Sigmoid colon (tissue), 7 donors: ENCODE measurements around the gene MICALL2. TPM values are rescaled to one million over a fixed set of nuclear protein-coding genes. Genes with fewer than 3 reads are reported as not detected.

ENCODE experiments used
- DNase-seq: peaks from one replicate; pipeline ENCODE4 v3.0.0-alpha.2; 2019
- H3K27ac ChIP-seq, 4 donors: fragments of 200-600 bp; sonication (generic); one replicate each; pipeline ENCODE4 v1.5.1; 2016 to 2019; ENCODE audit warnings: mild to moderate bottlenecking in 1 of 4
- H3K27me3 ChIP-seq, 3 donors: fragments of 200-600 bp; sonication (generic); one replicate each; pipeline ENCODE4 v1.5.1; 2019; ENCODE audit warnings: mild to moderate bottlenecking in 1 of 3
- H3K36me3 ChIP-seq, 4 donors: fragments of 200-600 bp; sonication (generic); one replicate each; pipeline ENCODE4 v1.5.1; 2016 to 2019
- H3K4me1 ChIP-seq, 4 donors: fragments of 200-600 bp; sonication (generic); one replicate each; pipeline ENCODE4 v1.5.1; 2017 to 2019
- H3K4me3 ChIP-seq, 4 donors: fragments of 200-600 bp; sonication (generic); one replicate each; pipeline ENCODE4 v1.5.1; 2017 to 2019; ENCODE audit warnings: mild to moderate bottlenecking in 2 of 4, moderate library complexity in 1 of 4
- H3K9me3 ChIP-seq, 4 donors: fragments of 200-600 bp in 3 of 4; sonication (generic) in 3 of 4; one replicate each; pipeline versions ENCODE4 v1.5.1 to v1.6.1; 2013 to 2019
- EP300 ChIP-seq, 4 donors: sonication (generic); formaldehyde crosslinking; IDR thresholded peaks; one replicate each; pipeline ENCODE4 v1.6.1; 2017; ENCODE audit warnings: antibody characterized with exemption in 4 of 4
- POLR2A ChIP-seq, 2 donors: fragments of 450-650 bp; IDR thresholded peaks; one replicate each; pipeline ENCODE4 v1.6.1; 2016; ENCODE audit warnings: antibody characterized with exemption in 2 of 2, mild to moderate bottlenecking in 2 of 2, moderate library complexity in 2 of 2
- POLR2AphosphoS5 ChIP-seq, 4 donors: sonication (generic); formaldehyde crosslinking; IDR thresholded peaks; one replicate each; pipeline ENCODE4 v1.6.1; 2017; ENCODE audit warnings: antibody characterized with exemption in 4 of 4
- WGBS, 2 donors: extraction: QIAGEN DNeasy Blood & Tissue Kit; methylation state at CpG; one replicate each; pipeline ENCODE4 v1.1.7; 2013; 5-methylcytosine and 5-hydroxymethylcytosine counted together
- intact Hi-C: fragments of 100-400 bp; cut with DNase I; formaldehyde crosslinking; loops from one replicate; pipeline ENCODE4 v1.15.1; 2023
- polyA plus RNA-seq, 3 donors: library from polyadenylated mRNA; stranded (reverse); fragments of 200-250 nt; gene quantifications; one replicate each; pipeline ENCODE4 v1.2.3, GENCODE V29; 2013
- total RNA-seq, 4 donors: library from RNA; depleted of rRNA; stranded (reverse); fragments of >200 nt; gene quantifications; one replicate each; pipeline ENCODE4 v1.1.0, GENCODE V29; 2016
- TF ChIP-seq, protein P1 (sequence below), 4 experiments: fragments of 450-650 bp in 3 of 4; fragments of 200-600 bp in 1 of 4; IDR thresholded peaks; one replicate each; pipeline ENCODE4 v1.5.1; 2016 to 2019; ENCODE audit warnings: antibody characterized with exemption in 4 of 4, mild to moderate bottlenecking in 3 of 4, moderate library complexity in 2 of 4
- donor health status: healthy with polysubstance abuse.
- donor health status: Bipolar disorder and iron deficiency.
- donor health status: healthy.

The MICALL2 gene
- total and polyA plus RNA-seq, 7 donors, result 8.4 to 86.2 (median 30.7) TPM

DNA sequence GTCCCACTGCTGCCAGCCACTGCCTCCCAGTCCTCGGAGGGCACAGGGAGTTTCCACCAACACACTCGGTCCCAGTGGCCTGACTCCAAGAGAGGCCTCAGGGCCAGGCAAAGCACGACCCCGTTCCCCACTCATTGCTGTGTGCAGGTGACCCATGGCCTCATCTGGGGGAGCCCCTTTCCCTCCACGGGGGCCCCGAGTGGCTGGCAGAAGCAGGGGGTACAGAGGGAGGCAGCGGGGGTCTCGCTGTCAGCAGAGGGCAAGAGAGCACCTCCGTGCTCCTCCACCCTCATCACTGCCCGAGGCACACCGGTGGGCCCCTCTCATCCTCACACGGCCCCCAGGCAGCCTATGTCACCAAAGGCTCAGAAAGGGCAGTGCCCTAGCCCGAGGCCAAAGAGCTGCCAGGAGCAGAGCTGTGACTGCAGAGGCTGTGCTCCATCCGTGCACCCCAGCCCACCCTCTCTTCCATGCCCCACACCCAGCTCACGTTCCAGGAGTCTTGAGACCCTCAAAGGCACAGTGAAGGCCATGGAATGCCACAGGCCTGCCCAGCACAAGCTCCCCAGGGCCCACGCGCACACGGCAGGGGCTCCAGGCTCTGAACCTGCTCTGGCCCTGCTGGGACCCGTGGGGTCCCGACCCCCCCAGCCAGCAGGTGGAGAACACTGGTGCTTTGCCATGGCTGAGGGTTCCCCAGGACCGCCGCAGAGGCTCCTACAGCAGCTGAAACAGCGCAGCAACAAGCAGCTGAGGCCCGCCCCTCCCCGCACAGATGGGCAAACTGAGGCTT is 25.9 kb downstream of the MICALL2 start:
- Histone ChIP-seq H3K4me3 (no peak overlapping the region), H3K9me3 (no peaks in the 10 kb centered on the region), H3K36me3 (peaks cover 0 to 28% (median 2%) of the 10 kb centered on the region in 4 donors), H3K27ac (no peak overlapping the region), H3K4me1 (peaks cover 0 to 10% (median 0%) of the 10 kb centered on the region in 4 donors), H3K27me3 (peaks cover 0 to 35% (median 19%) of the 10 kb centered on the region in 3 donors)
- no peak for DNase-seq
- intact Hi-C loops, result loop anchor here (2.0 to 10.0 kb wide), 2 partner anchors 209 to 239 kb away; no protein-coding TSS in a partner anchor
- 78 to 80% methylated on average over 25 of the region's 25 CpGs for WGBS, 2 donors
- no peak for TF ChIP-seq POLR2AphosphoS5 (IDR thresholded peaks at IDR 0.05)
- TF ChIP-seq EP300 (IDR thresholded peaks at IDR 0.05), result no peak
- TF ChIP-seq, protein P1, sequence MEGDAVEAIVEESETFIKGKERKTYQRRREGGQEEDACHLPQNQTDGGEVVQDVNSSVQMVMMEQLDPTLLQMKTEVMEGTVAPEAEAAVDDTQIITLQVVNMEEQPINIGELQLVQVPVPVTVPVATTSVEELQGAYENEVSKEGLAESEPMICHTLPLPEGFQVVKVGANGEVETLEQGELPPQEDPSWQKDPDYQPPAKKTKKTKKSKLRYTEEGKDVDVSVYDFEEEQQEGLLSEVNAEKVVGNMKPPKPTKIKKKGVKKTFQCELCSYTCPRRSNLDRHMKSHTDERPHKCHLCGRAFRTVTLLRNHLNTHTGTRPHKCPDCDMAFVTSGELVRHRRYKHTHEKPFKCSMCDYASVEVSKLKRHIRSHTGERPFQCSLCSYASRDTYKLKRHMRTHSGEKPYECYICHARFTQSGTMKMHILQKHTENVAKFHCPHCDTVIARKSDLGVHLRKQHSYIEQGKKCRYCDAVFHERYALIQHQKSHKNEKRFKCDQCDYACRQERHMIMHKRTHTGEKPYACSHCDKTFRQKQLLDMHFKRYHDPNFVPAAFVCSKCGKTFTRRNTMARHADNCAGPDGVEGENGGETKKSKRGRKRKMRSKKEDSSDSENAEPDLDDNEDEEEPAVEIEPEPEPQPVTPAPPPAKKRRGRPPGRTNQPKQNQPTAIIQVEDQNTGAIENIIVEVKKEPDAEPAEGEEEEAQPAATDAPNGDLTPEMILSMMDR (IDR thresholded peaks at IDR 0.05), result no peak
- TF ChIP-seq POLR2A (IDR thresholded peaks at IDR 0.05), result no peak

DNA sequence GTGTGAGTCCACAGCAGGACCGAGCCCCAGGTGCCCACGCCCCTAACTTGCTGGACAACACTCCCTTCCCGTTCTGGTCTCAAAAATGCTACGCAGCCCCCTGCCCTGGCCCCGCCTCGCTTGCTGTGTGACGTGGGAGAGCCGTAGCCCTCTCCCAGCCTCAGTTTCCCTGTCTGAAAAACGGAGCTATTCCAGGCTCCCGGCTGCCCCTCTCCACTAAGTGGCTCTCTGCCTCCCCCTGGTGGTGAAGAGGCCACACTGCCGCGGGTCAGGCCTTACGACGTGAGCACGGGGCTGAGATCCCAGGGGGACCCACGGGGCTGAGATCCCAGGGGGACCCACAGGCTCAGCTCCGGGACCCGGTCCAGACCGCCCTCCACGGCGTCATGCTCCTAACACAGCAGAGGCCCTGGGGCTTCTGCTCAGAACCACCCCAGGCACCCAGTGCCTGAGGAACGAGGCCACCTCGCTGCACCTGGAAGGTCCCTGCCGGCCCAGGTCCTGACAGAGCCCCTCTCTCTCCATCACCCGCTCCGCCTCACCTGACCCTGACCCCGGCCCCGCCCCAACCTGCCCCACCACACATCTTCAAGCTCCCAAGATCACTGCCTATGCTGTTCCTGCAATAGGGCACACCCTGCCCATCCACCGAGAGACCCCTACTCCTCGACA is 26.7 kb downstream of the MICALL2 start:
- no peak overlapping the region for H3K4me3 ChIP-seq
- H3K27ac ChIP-seq, result no peak overlapping the region
- peaks cover 0 to 20% (median 2%) of the 10 kb centered on the region in 4 donors for H3K36me3 ChIP-seq
- peaks cover 0 to 35% (median 19%) of the 10 kb centered on the region in 3 donors for H3K27me3 ChIP-seq
- peaks cover 0 to 10% (median 0%) of the 10 kb centered on the region in 4 donors for H3K4me1 ChIP-seq
- H3K9me3 ChIP-seq, result no peaks in the 10 kb centered on the region
- peak; percentile 81 for DNase-seq
- no peak for TF ChIP-seq POLR2A (IDR thresholded peaks at IDR 0.05)
- TF ChIP-seq POLR2AphosphoS5 (IDR thresholded peaks at IDR 0.05), result no peak
- TF ChIP-seq, protein P1 (IDR thresholded peaks at IDR 0.05), result peak; percentile 75 to 97 (median 91)
- TF ChIP-seq EP300 (IDR thresholded peaks at IDR 0.05), result no peak
- 12 to 20% methylated on average over 30 of the region's 30 CpGs for WGBS, 2 donors
- intact Hi-C loops, result loop anchor here (1.0 to 10.0 kb wide), 3 partner anchors 42 to 238 kb away; no protein-coding TSS in a partner anchor

DNA sequence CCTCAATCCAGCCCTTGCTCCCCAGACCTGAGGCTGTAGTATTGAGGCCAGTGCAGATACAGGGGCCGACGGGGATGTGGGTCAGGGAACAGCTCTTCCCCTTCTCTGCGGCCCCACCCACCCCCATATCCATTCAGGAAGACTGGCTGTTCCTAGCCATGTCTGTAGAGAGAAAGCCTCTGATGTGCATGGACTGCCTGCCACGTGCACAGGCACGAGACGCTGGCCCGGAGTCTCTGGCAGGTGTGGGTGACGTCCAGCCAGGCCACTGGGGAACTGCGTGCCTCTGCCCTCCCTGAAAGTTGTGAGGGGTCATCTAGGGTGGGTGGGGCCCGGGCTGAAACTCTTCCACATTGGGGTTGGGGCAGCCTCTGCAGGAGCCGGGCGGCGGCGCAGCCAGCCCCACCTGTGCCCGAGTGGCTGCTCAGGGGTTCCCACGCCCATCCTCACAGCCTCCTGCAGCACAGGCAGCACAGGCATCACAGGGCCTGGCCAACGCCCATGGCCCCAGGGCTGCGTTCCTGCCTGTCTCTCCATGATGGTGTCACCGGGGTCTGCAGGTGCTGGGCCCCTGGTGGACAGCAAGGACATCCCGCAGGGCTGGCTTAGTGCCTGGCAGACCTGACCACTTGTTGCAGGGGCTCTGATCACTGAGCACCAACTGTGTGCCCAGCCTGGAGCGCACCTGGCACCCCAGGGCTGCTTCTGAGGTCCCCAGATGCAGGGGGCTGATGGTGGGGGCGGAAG is 27.5 kb downstream of the MICALL2 start:
- WGBS, 2 donors, result 13 to 48% methylated on average over 22 of the region's 22 CpGs
- TF ChIP-seq EP300 (IDR thresholded peaks at IDR 0.05) (no peak), POLR2A (IDR thresholded peaks at IDR 0.05) (no peak), POLR2AphosphoS5 (IDR thresholded peaks at IDR 0.05) (no peak)
- TF ChIP-seq, protein P1 (IDR thresholded peaks at IDR 0.05), result no peak
- intact Hi-C loops, result loop anchor here (1.0 to 10.0 kb wide), 3 partner anchors 42 to 237 kb away; no protein-coding TSS in a partner anchor

DNA sequence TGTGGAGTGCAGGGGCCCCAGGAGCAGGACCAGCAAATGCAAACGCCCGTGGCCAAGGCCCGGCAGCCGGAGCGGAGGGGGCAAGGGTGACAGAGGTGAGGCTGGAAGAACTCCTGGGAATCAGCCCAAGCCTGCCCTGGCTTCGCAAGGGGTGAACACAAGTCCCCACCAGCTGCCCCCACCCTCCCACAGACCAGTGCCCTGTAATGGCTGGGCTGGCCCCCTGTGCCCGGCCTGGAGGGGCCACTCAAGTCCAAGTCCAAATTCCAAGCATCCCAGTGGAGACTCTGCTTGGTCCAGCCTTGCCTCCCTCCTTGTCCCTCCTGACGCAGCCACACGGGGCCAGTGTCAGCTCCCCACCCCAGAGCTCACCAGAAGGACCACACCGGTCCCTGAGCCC is 28.0 kb downstream of the MICALL2 start:
- no peaks in the 10 kb centered on the region for H3K9me3 ChIP-seq
- WGBS, 2 donors, result 24 to 53% methylated on average over 10 of the region's 10 CpGs
- no peak overlapping the region for H3K4me3 ChIP-seq
- intact Hi-C loops, result loop anchor here (10.0 kb wide), 1 partner anchor 236 kb away; no protein-coding TSS in a partner anchor
- peaks cover 0 to 10% (median 0%) of the 10 kb centered on the region in 4 donors for H3K4me1 ChIP-seq
- no peak for TF ChIP-seq POLR2AphosphoS5 (IDR thresholded peaks at IDR 0.05)
- TF ChIP-seq, protein P1 (IDR thresholded peaks at IDR 0.05), result no peak
- no peak for TF ChIP-seq POLR2A (IDR thresholded peaks at IDR 0.05)
- no peak for TF ChIP-seq EP300 (IDR thresholded peaks at IDR 0.05)
- DNase-seq, result no peak
- peaks cover 0 to 8% (median 0%) of the 10 kb centered on the region in 4 donors for H3K36me3 ChIP-seq
- peaks cover 0 to 37% (median 19%) of the 10 kb centered on the region in 3 donors for H3K27me3 ChIP-seq
- no peak overlapping the region for H3K27ac ChIP-seq

More for the DNA sequence above, 27.5 kb downstream of the MICALL2 start:
- no peak for DNase-seq
- no peak overlapping the region for H3K27ac ChIP-seq
- H3K4me3 ChIP-seq, result no peak overlapping the region
- H3K27me3 ChIP-seq, result peaks cover 0 to 35% (median 19%) of the 10 kb centered on the region in 3 donors
- peaks cover 0 to 10% (median 0%) of the 10 kb centered on the region in 4 donors for H3K4me1 ChIP-seq
- H3K36me3 ChIP-seq, result peaks cover 0 to 13% (median under 1%) of the 10 kb centered on the region in 4 donors
- no peaks in the 10 kb centered on the region for H3K9me3 ChIP-seq
